Neural cell (in vitro differentiated cells): ENCODE measurements around the gene MAPT. TPM values are rescaled to one million over a fixed set of nuclear protein-coding genes. Genes with fewer than 3 reads are reported as not detected.

Experiments used
- H2AFZ ChIP-seq: fragments of 200-600, 300-800 bp; sonication (generic), shearing (Covaris generic); 2 replicates; pipeline ENCODE4 v1.6.0; 2014; ENCODE audit warnings: low read depth, mild to moderate bottlenecking, antibody characterized with exemption, low read length, moderate library complexity
- H3F3A ChIP-seq: fragments of 200-600 bp; shearing (Covaris generic); 2 replicates; pipeline ENCODE4 v1.6.1; 2016; ENCODE audit warnings: mild to moderate bottlenecking, moderate library complexity, mixed read lengths, antibody characterized with exemption, low read length; ENCODE audit not compliant: insufficient read depth, poor library complexity, severe bottlenecking
- H3K27ac ChIP-seq: fragments of 200-600, 300-800 bp; sonication (generic), shearing (Covaris generic); 2 replicates; pipeline ENCODE4 v1.5.1; 2014; ENCODE audit warnings: mild to moderate bottlenecking, low read length, moderate library complexity
- H3K27me3 ChIP-seq: fragments of 300-800, 200-600 bp; sonication (generic), shearing (Covaris generic); 2 replicates; pipeline ENCODE4 v1.6.0; 2014; ENCODE audit warnings: mild to moderate bottlenecking, low read depth, low read length, moderate library complexity; ENCODE audit not compliant: insufficient read depth
- H3K36me3 ChIP-seq: fragments of 300-800, 200-600 bp; sonication (generic), shearing (Covaris generic); 2 replicates; pipeline ENCODE4 v1.5.1; 2014; ENCODE audit warnings: mild to moderate bottlenecking, antibody characterized with exemption, low read length, moderate library complexity; ENCODE audit not compliant: insufficient read depth
- H3K4me2 ChIP-seq: fragments of 300-800, 200-600 bp; sonication (generic), shearing (Covaris generic); 2 replicates; pipeline ENCODE4 v1.6.0; 2014; ENCODE audit warnings: mild to moderate bottlenecking, low read length
- H3K4me3 ChIP-seq: fragments of 300-800, 200-600 bp; sonication (generic), shearing (Covaris generic); 2 replicates; pipeline ENCODE4 v1.5.1; 2014; ENCODE audit warnings: mild to moderate bottlenecking, low read length, moderate library complexity
- H3K79me2 ChIP-seq: fragments of 200-600 bp; shearing (Covaris generic); replicated peaks from 2 replicates; pipeline ENCODE4 v1.6.0; 2014; ENCODE audit warnings: mild to moderate bottlenecking, low read length, moderate library complexity; ENCODE audit not compliant: insufficient read depth
- H3K9ac ChIP-seq: fragments of 300-800, 200-600 bp; sonication (generic), shearing (Covaris generic); 2 replicates; pipeline ENCODE4 v1.6.1; 2016; ENCODE audit warnings: mild to moderate bottlenecking, low read length, mixed read lengths
- H3K9me2 ChIP-seq: fragments of 200-600 bp; shearing (Covaris generic); 2 replicates; pipeline ENCODE4 v1.6.1; 2016; ENCODE audit warnings: mild to moderate bottlenecking, low read length, mixed read lengths; ENCODE audit not compliant: insufficient read depth
- H3K9me3 ChIP-seq: fragments of 200-600, 300-800 bp; sonication (generic), shearing (Covaris generic); 2 replicates; pipeline ENCODE4 v1.6.1; 2016; ENCODE audit warnings: mild to moderate bottlenecking, mixed run types, low read length, moderate library complexity, mixed read lengths
- H4K20me1 ChIP-seq: fragments of 200-600 bp; shearing (Covaris generic); 2 replicates; pipeline ENCODE4 v1.6.1; 2016; ENCODE audit warnings: mild to moderate bottlenecking, mixed run types; ENCODE audit not compliant: insufficient read depth
- EP300 ChIP-seq: fragments of 450-650 bp; conservative IDR thresholded peaks from 2 replicates; pipeline ENCODE4 v1.6.1; 2014; ENCODE audit warnings: antibody characterized with exemption, mild to moderate bottlenecking, moderate library complexity; ENCODE audit not compliant: poor library complexity, severe bottlenecking
- EZH2 ChIP-seq: fragments of 200-600, 300-800 bp; shearing (Covaris generic), sonication (generic); IDR thresholded peaks from 2 replicates; pipeline ENCODE4 v1.6.1; 2014; ENCODE audit warnings: antibody characterized with exemption, low read length, borderline replicate concordance, mild to moderate bottlenecking; ENCODE audit not compliant: insufficient read depth, poor library complexity, severe bottlenecking
- MXI1 ChIP-seq: fragments of 450-650 bp; conservative IDR thresholded peaks from 2 replicates; pipeline ENCODE4 v1.6.1; 2014; ENCODE audit warnings: antibody characterized with exemption, mild to moderate bottlenecking; ENCODE audit not compliant: poor library complexity, severe bottlenecking
- POLR2AphosphoS5 ChIP-seq: IDR thresholded peaks from 2 replicates; pipeline ENCODE4 v1.6.1; 2012
- RAD21 ChIP-seq: fragments of 450-650 bp; conservative IDR thresholded peaks from 2 replicates; pipeline ENCODE4 v1.6.1; 2014; ENCODE audit warnings: antibody characterized with exemption, mild to moderate bottlenecking, moderate library complexity
- SMC3 ChIP-seq: fragments of 450-650 bp; conservative IDR thresholded peaks from 2 replicates; pipeline ENCODE4 v1.6.1; 2014; ENCODE audit warnings: antibody characterized with exemption, mild to moderate bottlenecking, moderate library complexity; ENCODE audit not compliant: poor library complexity
- TAF1 ChIP-seq: IDR thresholded peaks from 2 replicates; pipeline ENCODE4 v1.6.1; 2012; ENCODE audit warnings: low read depth
- polyA plus RNA-seq: library from polyadenylated mRNA; depleted of rRNA; stranded (reverse); fragments of >200 nt; gene quantifications from 2 replicates; pipeline ENCODE4 v1.2.3, GENCODE V29; 2014
- TF ChIP-seq, protein P1 (sequence below): IDR thresholded peaks from 2 replicates; pipeline ENCODE4 v1.6.1; 2012; ENCODE audit warnings: borderline replicate concordance
- TF ChIP-seq, protein P2 (sequence below): fragments of 450-650 bp; IDR thresholded peaks from 2 replicates; pipeline ENCODE4 v1.5.1; 2014; ENCODE audit warnings: antibody characterized with exemption, mild to moderate bottlenecking, moderate library complexity; ENCODE audit not compliant: poor library complexity, severe bottlenecking

MAPT gene
- polyA plus RNA-seq, 1 donor from 2014 or later, result 94.5 TPM

GRCh38 chr17:45948881-45949624 lies 54.7 kb downstream of the MAPT start:
- no peak overlapping the region for H2AFZ ChIP-seq
- peaks cover 46% of the 10 kb centered on the region for H4K20me1 ChIP-seq
- no peak overlapping the region for H3K4me3 ChIP-seq
- no peaks in the 10 kb centered on the region for H3K9me2 ChIP-seq
- no peaks in the 10 kb centered on the region for H3F3A ChIP-seq
- no peaks in the 10 kb centered on the region for H3K27me3 ChIP-seq
- no peaks in the 10 kb centered on the region for H3K79me2 ChIP-seq
- no peaks in the 10 kb centered on the region for H3K9me3 ChIP-seq
- H3K4me2 ChIP-seq, result no peak overlapping the region
- no peak overlapping the region for H3K9ac ChIP-seq
- no peaks in the 10 kb centered on the region for H3K36me3 ChIP-seq
- TF ChIP-seq SMC3, result no peak
- TF ChIP-seq POLR2AphosphoS5, result no peak
- TF ChIP-seq, protein P1, sequence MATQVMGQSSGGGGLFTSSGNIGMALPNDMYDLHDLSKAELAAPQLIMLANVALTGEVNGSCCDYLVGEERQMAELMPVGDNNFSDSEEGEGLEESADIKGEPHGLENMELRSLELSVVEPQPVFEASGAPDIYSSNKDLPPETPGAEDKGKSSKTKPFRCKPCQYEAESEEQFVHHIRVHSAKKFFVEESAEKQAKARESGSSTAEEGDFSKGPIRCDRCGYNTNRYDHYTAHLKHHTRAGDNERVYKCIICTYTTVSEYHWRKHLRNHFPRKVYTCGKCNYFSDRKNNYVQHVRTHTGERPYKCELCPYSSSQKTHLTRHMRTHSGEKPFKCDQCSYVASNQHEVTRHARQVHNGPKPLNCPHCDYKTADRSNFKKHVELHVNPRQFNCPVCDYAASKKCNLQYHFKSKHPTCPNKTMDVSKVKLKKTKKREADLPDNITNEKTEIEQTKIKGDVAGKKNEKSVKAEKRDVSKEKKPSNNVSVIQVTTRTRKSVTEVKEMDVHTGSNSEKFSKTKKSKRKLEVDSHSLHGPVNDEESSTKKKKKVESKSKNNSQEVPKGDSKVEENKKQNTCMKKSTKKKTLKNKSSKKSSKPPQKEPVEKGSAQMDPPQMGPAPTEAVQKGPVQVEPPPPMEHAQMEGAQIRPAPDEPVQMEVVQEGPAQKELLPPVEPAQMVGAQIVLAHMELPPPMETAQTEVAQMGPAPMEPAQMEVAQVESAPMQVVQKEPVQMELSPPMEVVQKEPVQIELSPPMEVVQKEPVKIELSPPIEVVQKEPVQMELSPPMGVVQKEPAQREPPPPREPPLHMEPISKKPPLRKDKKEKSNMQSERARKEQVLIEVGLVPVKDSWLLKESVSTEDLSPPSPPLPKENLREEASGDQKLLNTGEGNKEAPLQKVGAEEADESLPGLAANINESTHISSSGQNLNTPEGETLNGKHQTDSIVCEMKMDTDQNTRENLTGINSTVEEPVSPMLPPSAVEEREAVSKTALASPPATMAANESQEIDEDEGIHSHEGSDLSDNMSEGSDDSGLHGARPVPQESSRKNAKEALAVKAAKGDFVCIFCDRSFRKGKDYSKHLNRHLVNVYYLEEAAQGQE, result no peak
- TF ChIP-seq RAD21, result no peak
- H3K27ac ChIP-seq, result no peak overlapping the region

GRCh38 chr17:45949755-45950320 lies 55.5 kb downstream of the MAPT start:
- no peak overlapping the region for H3K9ac ChIP-seq
- H4K20me1 ChIP-seq, result peaks cover 44% of the 10 kb centered on the region
- H3K27me3 ChIP-seq, result no peaks in the 10 kb centered on the region
- H3K4me2 ChIP-seq, result no peak overlapping the region
- H3K9me2 ChIP-seq, result no peaks in the 10 kb centered on the region
- H3K27ac ChIP-seq, result no peak overlapping the region
- H3F3A ChIP-seq, result no peaks in the 10 kb centered on the region
- no peaks in the 10 kb centered on the region for H3K36me3 ChIP-seq
- TF ChIP-seq MXI1, result no peak
- TF ChIP-seq, protein P1, result no peak
- no peak for TF ChIP-seq TAF1
- no peak for TF ChIP-seq EZH2
- no peak for TF ChIP-seq EP300
- TF ChIP-seq RAD21, result no peak
- no peak for TF ChIP-seq POLR2AphosphoS5
- no peak for TF ChIP-seq SMC3
- TF ChIP-seq, protein P2, sequence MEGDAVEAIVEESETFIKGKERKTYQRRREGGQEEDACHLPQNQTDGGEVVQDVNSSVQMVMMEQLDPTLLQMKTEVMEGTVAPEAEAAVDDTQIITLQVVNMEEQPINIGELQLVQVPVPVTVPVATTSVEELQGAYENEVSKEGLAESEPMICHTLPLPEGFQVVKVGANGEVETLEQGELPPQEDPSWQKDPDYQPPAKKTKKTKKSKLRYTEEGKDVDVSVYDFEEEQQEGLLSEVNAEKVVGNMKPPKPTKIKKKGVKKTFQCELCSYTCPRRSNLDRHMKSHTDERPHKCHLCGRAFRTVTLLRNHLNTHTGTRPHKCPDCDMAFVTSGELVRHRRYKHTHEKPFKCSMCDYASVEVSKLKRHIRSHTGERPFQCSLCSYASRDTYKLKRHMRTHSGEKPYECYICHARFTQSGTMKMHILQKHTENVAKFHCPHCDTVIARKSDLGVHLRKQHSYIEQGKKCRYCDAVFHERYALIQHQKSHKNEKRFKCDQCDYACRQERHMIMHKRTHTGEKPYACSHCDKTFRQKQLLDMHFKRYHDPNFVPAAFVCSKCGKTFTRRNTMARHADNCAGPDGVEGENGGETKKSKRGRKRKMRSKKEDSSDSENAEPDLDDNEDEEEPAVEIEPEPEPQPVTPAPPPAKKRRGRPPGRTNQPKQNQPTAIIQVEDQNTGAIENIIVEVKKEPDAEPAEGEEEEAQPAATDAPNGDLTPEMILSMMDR, result no peak
- no peak overlapping the region for H3K4me3 ChIP-seq
- no peak overlapping the region for H2AFZ ChIP-seq
- no peaks in the 10 kb centered on the region for H3K79me2 ChIP-seq
- H3K9me3 ChIP-seq, result no peaks in the 10 kb centered on the region
